Neural progenitor cell (in vitro differentiated cells): Measurements from ENCODE around the gene GART.

Source experiments
- CTCF ChIP-seq: fragments of 200-600 bp; sonication (generic); IDR thresholded peaks from 2 replicates; pipeline ENCODE4 v1.5.1; 2017; ENCODE audit warnings: antibody characterized with exemption, mild to moderate bottlenecking
- EZH2 ChIP-seq: fragments of 200-600 bp; sonication (generic); IDR thresholded peaks from 2 replicates; pipeline ENCODE4 v1.6.1; 2017; ENCODE audit warnings: antibody characterized with exemption, mild to moderate bottlenecking, moderate library complexity
- EZH2phosphoT487 ChIP-seq: fragments of 200-600 bp; sonication (generic); IDR thresholded peaks from 2 replicates; pipeline ENCODE4 v1.6.1; 2017; ENCODE audit warnings: antibody characterized with exemption

GRCh38 chr21:33566514-33566913 is 24.6 kb upstream of the GART start:
- TF ChIP-seq CTCF (no peak), EZH2 (no peak), EZH2phosphoT487 (no peak)
